GM23248 (cell line): ENCODE measurements around the gene TRIM29. TPM values are rescaled to one million over a fixed set of nuclear protein-coding genes. Genes with fewer than 3 reads are reported as not detected.

Experiments used
- DNase-seq: peaks from one replicate; pipeline ENCODE4 v3.0.0-alpha.2; 2015
- H2AFZ ChIP-seq: fragments of 200-600 bp; sonication (generic); 2 replicates; pipeline ENCODE4 v1.6.1; 2016; ENCODE audit warnings: antibody characterized with exemption
- H3F3A ChIP-seq: fragments of 200-600 bp; sonication (generic); 2 replicates; pipeline ENCODE4 v1.6.1; 2016; ENCODE audit warnings: mild to moderate bottlenecking, antibody characterized with exemption, mixed run types; ENCODE audit not compliant: insufficient read depth
- H3K27ac ChIP-seq: fragments of 200-600 bp; sonication (generic); 2 replicates; pipeline ENCODE4 v1.5.1; 2016; ENCODE audit warnings: mild to moderate bottlenecking
- H3K27me3 ChIP-seq: fragments of 200-600 bp; sonication (generic); replicated peaks from 2 replicates; pipeline ENCODE4 v1.6.1; 2016; ENCODE audit warnings: mild to moderate bottlenecking; ENCODE audit not compliant: insufficient read depth
- H3K36me3 ChIP-seq: fragments of 200-600 bp; sonication (generic); 2 replicates; pipeline ENCODE4 v1.6.1; 2016; ENCODE audit warnings: low read depth, mild to moderate bottlenecking
- H3K4me1 ChIP-seq: fragments of 200-600 bp; sonication (generic); 2 replicates; pipeline ENCODE4 v1.6.1; 2016; ENCODE audit warnings: mild to moderate bottlenecking; ENCODE audit not compliant: insufficient read depth
- H3K4me2 ChIP-seq: fragments of 200-600 bp; sonication (generic); one replicate; pipeline ENCODE4 v1.6.1; 2016; ENCODE audit warnings: mild to moderate bottlenecking; ENCODE audit not compliant: unreplicated experiment
- H3K4me3 ChIP-seq: fragments of 200-600 bp; sonication (generic); 2 replicates; pipeline ENCODE4 v1.5.1; 2016; ENCODE audit warnings: mild to moderate bottlenecking
- H3K79me2 ChIP-seq: fragments of 200-600 bp; sonication (generic); 2 replicates; pipeline ENCODE4 v1.6.1; 2016; ENCODE audit warnings: mild to moderate bottlenecking; ENCODE audit not compliant: insufficient read depth
- H3K9ac ChIP-seq: fragments of 200-600 bp; sonication (generic); 2 replicates; pipeline ENCODE4 v1.6.1; 2016; ENCODE audit warnings: mild to moderate bottlenecking
- H3K9me2 ChIP-seq: fragments of 200-600 bp; sonication (generic); 2 replicates; pipeline ENCODE4 v1.6.1; 2016; ENCODE audit warnings: mixed run types, mild to moderate bottlenecking, moderate library complexity; ENCODE audit not compliant: insufficient read depth
- H3K9me3 ChIP-seq: fragments of 200-600 bp; sonication (generic); one replicate; pipeline ENCODE4 v1.6.1; 2017; ENCODE audit warnings: low read depth
- H4K20me1 ChIP-seq: fragments of 200-600 bp; sonication (generic); 2 replicates; pipeline ENCODE4 v1.6.0; 2016; ENCODE audit not compliant: insufficient read depth
- EZH2 ChIP-seq: fragments of 200-600 bp; sonication (generic); IDR thresholded peaks from 2 replicates; pipeline ENCODE4 v1.6.1; 2018; ENCODE audit warnings: antibody characterized with exemption, mild to moderate bottlenecking; ENCODE audit not compliant: insufficient read depth, poor library complexity, severe bottlenecking
- EZH2phosphoT487 ChIP-seq: fragments of 200-600 bp; sonication (generic); IDR thresholded peaks from 2 replicates; pipeline ENCODE4 v1.6.1; 2018; ENCODE audit warnings: antibody characterized with exemption, moderate library complexity, mild to moderate bottlenecking, low read depth; ENCODE audit not compliant: insufficient read depth
- WGBS, 2 experiments: methylation state at CpG; one replicate each; pipeline ENCODE4 v1.1.6; 2015 to 2017; ENCODE audit warnings: low lambda C conversion rate in 2 of 2, low coverage in 1 of 2; ENCODE audit errors: missing lambda C conversion rate in 2 of 2; 5-methylcytosine and 5-hydroxymethylcytosine counted together
- in situ Hi-C: fragments of 300-500 bp; cut with MboI; formaldehyde crosslinking; loops from 2 replicates; pipeline ENCODE4 v1.15.0; 2020
- polyA plus RNA-seq: library from polyadenylated mRNA; unstranded; fragments of >200 nt; fragmentation: Nextera tagmentation; extraction: Ambion mirVana; gene quantifications from 2 replicates; pipeline ENCODE4 v1.2.1, GENCODE V29; 2016
- total RNA-seq: library from RNA; depleted of rRNA; stranded (reverse); fragments of >200 nt; shearing (Covaris generic); gene quantifications from 2 replicates; pipeline ENCODE4 v1.2.3, GENCODE V29; 2014

TRIM29 gene
- total and polyA plus RNA-seq, 2 experiments from 2014 or later = 0.86 TPM; not detected in 1

GRCh38 chr11:120107692-120108091, 30.2 kb downstream of the TRIM29 start:
- no peaks in the 10 kb centered on the region for H3K9me2 ChIP-seq
- TF ChIP-seq EZH2phosphoT487 (no peak), EZH2 (no peak)
- no peaks in the 10 kb centered on the region for H4K20me1 ChIP-seq
- H3K27ac ChIP-seq = no peak overlapping the region
- WGBS, 2 experiments = 62 to 64% methylated on average over 6 of the region's 6 CpGs
- in situ Hi-C loops = loop anchor here (25.0 kb wide), 1 partner anchor 620 kb away; no protein-coding TSS in a partner anchor
- H3K4me2 ChIP-seq = no peak overlapping the region
- no peak overlapping the region for H3K4me3 ChIP-seq
- no peak for DNase-seq
- H3K79me2 ChIP-seq = no peaks in the 10 kb centered on the region
- H3K27me3 ChIP-seq = peaks cover 22% of the 10 kb centered on the region
- no peaks in the 10 kb centered on the region for H3K36me3 ChIP-seq
- H3K9me3 ChIP-seq = no peaks in the 10 kb centered on the region
- H3F3A ChIP-seq = no peaks in the 10 kb centered on the region
- H3K4me1 ChIP-seq = no peaks in the 10 kb centered on the region
- H2AFZ ChIP-seq = no peak overlapping the region
- no peak overlapping the region for H3K9ac ChIP-seq

GRCh38 chr11:120106354-120107150, 31.4 kb downstream of the TRIM29 start:
- no peak overlapping the region for H2AFZ ChIP-seq
- no peaks in the 10 kb centered on the region for H3K36me3 ChIP-seq
- no peaks in the 10 kb centered on the region for H3F3A ChIP-seq
- no peak overlapping the region for H3K4me2 ChIP-seq
- H3K79me2 ChIP-seq = no peaks in the 10 kb centered on the region
- H3K27ac ChIP-seq = no peak overlapping the region
- 54 to 58% methylated on average over 11 of the region's 11 CpGs for WGBS, 2 experiments
- in situ Hi-C loops = loop anchor here (25.0 kb wide), 1 partner anchor 619 kb away; no protein-coding TSS in a partner anchor
- DNase-seq = no peak
- H4K20me1 ChIP-seq = no peaks in the 10 kb centered on the region
- H3K27me3 ChIP-seq = peaks cover 25% of the 10 kb centered on the region
- H3K9me3 ChIP-seq = no peaks in the 10 kb centered on the region
- no peaks in the 10 kb centered on the region for H3K4me1 ChIP-seq
- no peak overlapping the region for H3K4me3 ChIP-seq
- H3K9ac ChIP-seq = no peak overlapping the region
- H3K9me2 ChIP-seq = no peaks in the 10 kb centered on the region
- TF ChIP-seq EZH2phosphoT487 = no peak

GRCh38 chr11:120105576-120105975, 32.3 kb downstream of the TRIM29 start:
- H3F3A ChIP-seq = no peaks in the 10 kb centered on the region
- H3K79me2 ChIP-seq = no peaks in the 10 kb centered on the region
- no peak for DNase-seq
- H3K4me1 ChIP-seq = no peaks in the 10 kb centered on the region
- no peak overlapping the region for H3K9ac ChIP-seq
- peaks cover 34% of the 10 kb centered on the region for H3K27me3 ChIP-seq
- TF ChIP-seq EZH2phosphoT487 (no peak), EZH2 (no peak)
- 55 to 60% methylated on average over 6 of the region's 6 CpGs for WGBS, 2 experiments
- no peak overlapping the region for H2AFZ ChIP-seq
- H4K20me1 ChIP-seq = no peaks in the 10 kb centered on the region
- H3K36me3 ChIP-seq = no peaks in the 10 kb centered on the region
- no peak overlapping the region for H3K4me2 ChIP-seq
- H3K9me2 ChIP-seq = no peaks in the 10 kb centered on the region
- no peaks in the 10 kb centered on the region for H3K9me3 ChIP-seq
- in situ Hi-C loops = loop anchor here (25.0 kb wide), 1 partner anchor 618 kb away; no protein-coding TSS in a partner anchor
- H3K4me3 ChIP-seq = no peak overlapping the region
- no peak overlapping the region for H3K27ac ChIP-seq

GRCh38 chr11:120104041-120104565, 33.8 kb downstream of the TRIM29 start:
- Histone ChIP-seq H3K4me3 (no peak overlapping the region), H2AFZ (no peak overlapping the region), H3F3A (no peaks in the 10 kb centered on the region), H3K27me3 (peaks cover 44% of the 10 kb centered on the region), H3K27ac (no peak overlapping the region), H3K4me1 (no peaks in the 10 kb centered on the region), H3K79me2 (no peaks in the 10 kb centered on the region), H3K9me3 (no peaks in the 10 kb centered on the region), H3K9ac (no peak overlapping the region), H3K36me3 (no peaks in the 10 kb centered on the region), H3K4me2 (no peak overlapping the region), H4K20me1 (no peaks in the 10 kb centered on the region), H3K9me2 (no peaks in the 10 kb centered on the region)
- DNase-seq = no peak
- no peak for TF ChIP-seq EZH2phosphoT487
- no peak for TF ChIP-seq EZH2
- WGBS, 2 experiments = 36 to 53% methylated on average over 15 of the region's 15 CpGs
- in situ Hi-C loops = loop anchor here (25.0 kb wide), 1 partner anchor 617 kb away; no protein-coding TSS in a partner anchor
